ENCODE measurements around the gene FOXN1.

GRCh38 chr17:28518132-28518531, 12.0 kb downstream of the FOXN1 start:
- TF ChIP-seq CTCF (conservative IDR thresholded peaks at IDR 0.05; ENCODE audit: low read depth, low read length) (no peak), POLR2A (IDR thresholded peaks at IDR 0.05; ENCODE audit: low read depth, low read length) (no peak), MAFK (IDR thresholded peaks at IDR 0.05; ENCODE audit: low read depth, low read length) (no peak), MXI1 (IDR thresholded peaks at IDR 0.05; ENCODE audit: borderline replicate concordance, low read depth, low read length) (no peak), USF2 (IDR thresholded peaks at IDR 0.05; ENCODE audit: low read depth, low read length) (no peak), RAD21 (IDR thresholded peaks at IDR 0.05; ENCODE audit: low read length) (no peak), SMC3 (IDR thresholded peaks at IDR 0.05; ENCODE audit: low read depth, low read length) (no peak), ELK1 (IDR thresholded peaks at IDR 0.05; ENCODE audit: borderline replicate concordance, low read depth, low read length) (no peak), CEBPB (IDR thresholded peaks at IDR 0.05; ENCODE audit: low read depth, low read length) (no peak), RFX5 (IDR thresholded peaks at IDR 0.05; ENCODE audit: low read depth, low read length) (no peak), MAZ (IDR thresholded peaks at IDR 0.05; ENCODE audit: borderline replicate concordance, low read depth, low read length) (no peak)
